Parathyroid adenoma (tissue), 2 donors: ENCODE data around the gene YEATS2.

ENCODE experiments used
- H2AFZ ChIP-seq: fragments of 300-600 bp; sonication (generic); one replicate; pipeline ENCODE4 v1.7.0; 2017; ENCODE audit warnings: antibody characterized with exemption, mild to moderate bottlenecking
- H3K27ac ChIP-seq: fragments of 300-600 bp; sonication (generic); one replicate; pipeline ENCODE4 v1.7.0; 2017
- H3K27me3 ChIP-seq: fragments of 300-600 bp; sonication (generic); one replicate; pipeline ENCODE4 v1.7.0; 2017; ENCODE audit warnings: low read length; ENCODE audit not compliant: control insufficient read depth, insufficient read depth
- H3K36me3 ChIP-seq: fragments of 300-600 bp; sonication (generic); one replicate; pipeline ENCODE4 v1.7.0; 2017; ENCODE audit warnings: low read length; ENCODE audit not compliant: control insufficient read depth, insufficient read depth
- H3K4me1 ChIP-seq: fragments of 300-600 bp; sonication (generic); one replicate; pipeline ENCODE4 v1.7.0; 2017; ENCODE audit warnings: control low read depth
- H3K4me2 ChIP-seq: fragments of 300-600 bp; sonication (generic); one replicate; pipeline ENCODE4 v1.7.0; 2017; ENCODE audit warnings: low read length
- H3K4me3 ChIP-seq: fragments of 300-600 bp; sonication (generic); one replicate; pipeline ENCODE4 v1.7.0; 2017; ENCODE audit warnings: low read depth, low read length
- H3K79me2 ChIP-seq: fragments of 300-600 bp; sonication (generic); one replicate; pipeline ENCODE4 v1.7.0; 2017; ENCODE audit warnings: control low read depth
- H3K9ac ChIP-seq: fragments of 300-600 bp; sonication (generic); one replicate; pipeline ENCODE4 v1.7.0; 2017; ENCODE audit warnings: mild to moderate bottlenecking
- H3K9me3 ChIP-seq: fragments of 300-600 bp; sonication (generic); one replicate; pipeline ENCODE4 v1.7.0; 2017; ENCODE audit warnings: low read length; ENCODE audit not compliant: control insufficient read depth
- CTCF ChIP-seq: fragments of 300-600 bp; sonication (generic); IDR thresholded peaks from one replicate; pipeline ENCODE4 v1.7.0; 2017; ENCODE audit warnings: antibody characterized with exemption, mild to moderate bottlenecking
- donor health status: primary hyperparathyroidism.

The YEATS2 gene

GRCh38 chr3:183810643-183811594 is 113.3 kb downstream of the YEATS2 start:
- no peak overlapping the region for H3K4me2 ChIP-seq
- H2AFZ ChIP-seq: no peak overlapping the region
- no peak overlapping the region for H3K27ac ChIP-seq

DNA sequence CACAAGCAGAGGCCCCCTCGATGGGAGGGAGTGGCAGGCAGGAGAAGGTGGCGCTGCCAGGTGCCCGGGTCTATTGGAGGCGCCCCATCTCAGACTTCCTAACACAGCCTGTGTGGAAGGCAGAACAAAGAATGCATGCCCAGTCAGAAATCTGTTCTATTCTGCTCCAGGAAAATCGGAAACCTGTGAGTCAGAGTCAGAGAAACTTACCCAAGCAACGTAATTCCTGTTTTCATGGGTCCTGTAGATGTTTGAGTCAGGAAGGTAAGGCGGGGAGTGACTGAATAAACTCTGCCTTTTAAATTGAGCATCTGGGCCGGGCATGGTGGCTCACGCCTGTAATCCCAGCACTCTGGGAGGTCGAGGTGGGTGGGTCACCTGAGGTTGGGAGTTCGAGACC is 114.0 kb downstream of the YEATS2 start:
- no peak for TF ChIP-seq CTCF
- H3K4me3 ChIP-seq: no peak overlapping the region
- no peaks in the 10 kb centered on the region for H3K79me2 ChIP-seq
- H2AFZ ChIP-seq: no peak overlapping the region
- no peaks in the 10 kb centered on the region for H3K36me3 ChIP-seq
- H3K27ac ChIP-seq: no peak overlapping the region
- H3K4me1 ChIP-seq: no peaks in the 10 kb centered on the region
- no peak overlapping the region for H3K4me2 ChIP-seq
- H3K9me3 ChIP-seq: no peaks in the 10 kb centered on the region
- no peaks in the 10 kb centered on the region for H3K27me3 ChIP-seq
- H3K9ac ChIP-seq: no peak overlapping the region

More at GRCh38 chr3:183810643-183811594, 113.3 kb downstream of the YEATS2 start:
- no peak overlapping the region for H3K4me3 ChIP-seq
- no peak overlapping the region for H3K9ac ChIP-seq
- no peaks in the 10 kb centered on the region for H3K9me3 ChIP-seq
- no peaks in the 10 kb centered on the region for H3K79me2 ChIP-seq
- H3K4me1 ChIP-seq: no peaks in the 10 kb centered on the region
- no peaks in the 10 kb centered on the region for H3K27me3 ChIP-seq
- no peaks in the 10 kb centered on the region for H3K36me3 ChIP-seq
- no peak for TF ChIP-seq CTCF

GRCh38 chr3:183812761-183813445 is 115.3 kb downstream of the YEATS2 start:
- no peaks in the 10 kb centered on the region for H3K9me3 ChIP-seq
- H3K4me3 ChIP-seq: no peak overlapping the region
- H3K27me3 ChIP-seq: no peaks in the 10 kb centered on the region
- no peak overlapping the region for H3K27ac ChIP-seq
- H2AFZ ChIP-seq: no peak overlapping the region
- TF ChIP-seq CTCF: no peak
- H3K4me2 ChIP-seq: no peak overlapping the region
- H3K4me1 ChIP-seq: no peaks in the 10 kb centered on the region
- H3K79me2 ChIP-seq: no peaks in the 10 kb centered on the region
- H3K9ac ChIP-seq: no peak overlapping the region
- no peaks in the 10 kb centered on the region for H3K36me3 ChIP-seq

DNA sequence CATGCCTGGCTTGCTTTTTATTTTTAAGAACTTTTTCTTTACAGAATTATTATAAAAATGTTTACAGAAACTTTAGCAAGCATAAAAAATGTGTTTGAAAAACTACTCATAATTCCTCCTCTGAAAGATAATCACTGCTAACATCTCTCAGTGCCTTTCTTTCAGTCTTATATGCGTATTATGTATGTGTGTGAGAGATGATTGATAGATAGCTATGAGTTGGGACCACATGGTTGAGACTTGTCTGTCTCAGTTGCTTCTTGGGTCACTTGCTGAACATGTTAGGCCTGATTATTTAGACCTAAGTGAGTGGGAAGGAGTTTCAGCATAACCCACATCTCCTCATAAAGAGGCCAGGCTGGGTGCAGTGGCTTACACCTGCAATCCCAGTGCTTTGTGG is 116.6 kb downstream of the YEATS2 start:
- H3K9ac ChIP-seq: no peak overlapping the region
- no peak for TF ChIP-seq CTCF
- H3K4me1 ChIP-seq: no peaks in the 10 kb centered on the region
- H3K4me3 ChIP-seq: no peak overlapping the region
- H3K79me2 ChIP-seq: no peaks in the 10 kb centered on the region
- no peak overlapping the region for H3K4me2 ChIP-seq
- H3K27me3 ChIP-seq: no peaks in the 10 kb centered on the region
- H2AFZ ChIP-seq: no peak overlapping the region
- no peak overlapping the region for H3K27ac ChIP-seq
- H3K36me3 ChIP-seq: no peaks in the 10 kb centered on the region
- H3K9me3 ChIP-seq: no peaks in the 10 kb centered on the region
